Ectodermal cell (in vitro differentiated cells): ENCODE measurements around the gene CHURC1.

ENCODE experiments used
- H3K27ac ChIP-seq: 2 replicates; pipeline ENCODE4 v1.7.0; 2013; ENCODE audit warnings: mild to moderate bottlenecking, low read depth, low read length; ENCODE audit not compliant: insufficient read depth, poor library complexity, severe bottlenecking
- H3K27me3 ChIP-seq: 2 replicates; pipeline ENCODE4 v1.7.0; 2013; ENCODE audit warnings: mild to moderate bottlenecking, low read length; ENCODE audit not compliant: insufficient read depth, control insufficient read depth, poor library complexity, severe bottlenecking
- H3K36me3 ChIP-seq: one replicate; pipeline ENCODE4 v1.7.0; 2013; ENCODE audit warnings: low read length; ENCODE audit not compliant: control insufficient read depth, insufficient read depth
- H3K4me1 ChIP-seq: one replicate; pipeline ENCODE4 v1.7.0; 2013; ENCODE audit warnings: low read length; ENCODE audit not compliant: control insufficient read depth, insufficient read depth
- H3K4me3 ChIP-seq: 2 replicates; pipeline ENCODE4 v1.7.0; 2013; ENCODE audit warnings: low read depth, low read length, control low read depth; ENCODE audit not compliant: insufficient read depth
- H3K9me3 ChIP-seq: 2 replicates; pipeline ENCODE4 v1.7.0; 2013; ENCODE audit warnings: mild to moderate bottlenecking, low read length, moderate library complexity; ENCODE audit not compliant: control insufficient read depth
- WGBS, 2 experiments: methylation state at CpG; one replicate each; pipeline ENCODE4 v1.1.7; 2013; ENCODE audit warnings: missing lambda C conversion rate in 2 of 2; 5-methylcytosine and 5-hydroxymethylcytosine counted together

CHURC1 gene

GRCh38 chr14:64968167-64968566 is 53.9 kb downstream of the CHURC1 start:
- H3K27me3 ChIP-seq = peaks cover 30% of the 10 kb centered on the region
- peaks cover 16% of the 10 kb centered on the region for H3K4me1 ChIP-seq
- H3K27ac ChIP-seq = no peak overlapping the region
- no peaks in the 10 kb centered on the region for H3K9me3 ChIP-seq
- WGBS, 2 experiments = 76 to 78% methylated on average over 7 of the region's 7 CpGs
- H3K4me3 ChIP-seq = no peak overlapping the region
- no peaks in the 10 kb centered on the region for H3K36me3 ChIP-seq

GRCh38 chr14:64968651-64969050 is 54.4 kb downstream of the CHURC1 start:
- 52 to 53% methylated on average over 6 of the region's 6 CpGs for WGBS, 2 experiments
- Histone ChIP-seq H3K4me1 (peaks cover 16% of the 10 kb centered on the region), H3K27me3 (peaks cover 32% of the 10 kb centered on the region), H3K36me3 (no peaks in the 10 kb centered on the region), H3K27ac (no peak overlapping the region), H3K9me3 (no peaks in the 10 kb centered on the region), H3K4me3 (no peak overlapping the region)

DNA sequence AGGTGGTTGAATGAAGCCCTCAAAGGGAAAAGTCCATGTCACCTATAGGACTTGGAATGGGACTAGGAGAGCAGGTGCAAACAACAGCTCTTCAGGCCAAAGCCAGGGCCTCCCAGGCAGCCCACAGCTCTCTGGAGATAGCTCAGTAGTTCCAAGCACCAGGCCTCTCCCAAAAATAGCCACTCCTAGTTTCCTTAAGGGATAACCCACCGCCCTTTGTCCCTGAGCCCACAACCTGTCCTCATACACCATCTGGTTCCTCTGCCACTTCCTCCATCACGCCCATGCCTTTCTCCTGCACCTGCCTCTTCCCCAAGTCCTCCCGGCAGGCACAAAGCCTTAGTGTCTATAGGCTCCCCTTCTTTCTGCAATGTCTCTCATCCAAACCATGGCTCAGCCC is 55.8 kb downstream of the CHURC1 start:
- Histone ChIP-seq H3K9me3 (no peaks in the 10 kb centered on the region), H3K27ac (no peak overlapping the region), H3K4me3 (no peak overlapping the region), H3K27me3 (peaks cover 32% of the 10 kb centered on the region), H3K4me1 (peaks cover 16% of the 10 kb centered on the region), H3K36me3 (no peaks in the 10 kb centered on the region)
- WGBS, 2 experiments = 94% methylated on average over 3 of the region's 3 CpGs

DNA sequence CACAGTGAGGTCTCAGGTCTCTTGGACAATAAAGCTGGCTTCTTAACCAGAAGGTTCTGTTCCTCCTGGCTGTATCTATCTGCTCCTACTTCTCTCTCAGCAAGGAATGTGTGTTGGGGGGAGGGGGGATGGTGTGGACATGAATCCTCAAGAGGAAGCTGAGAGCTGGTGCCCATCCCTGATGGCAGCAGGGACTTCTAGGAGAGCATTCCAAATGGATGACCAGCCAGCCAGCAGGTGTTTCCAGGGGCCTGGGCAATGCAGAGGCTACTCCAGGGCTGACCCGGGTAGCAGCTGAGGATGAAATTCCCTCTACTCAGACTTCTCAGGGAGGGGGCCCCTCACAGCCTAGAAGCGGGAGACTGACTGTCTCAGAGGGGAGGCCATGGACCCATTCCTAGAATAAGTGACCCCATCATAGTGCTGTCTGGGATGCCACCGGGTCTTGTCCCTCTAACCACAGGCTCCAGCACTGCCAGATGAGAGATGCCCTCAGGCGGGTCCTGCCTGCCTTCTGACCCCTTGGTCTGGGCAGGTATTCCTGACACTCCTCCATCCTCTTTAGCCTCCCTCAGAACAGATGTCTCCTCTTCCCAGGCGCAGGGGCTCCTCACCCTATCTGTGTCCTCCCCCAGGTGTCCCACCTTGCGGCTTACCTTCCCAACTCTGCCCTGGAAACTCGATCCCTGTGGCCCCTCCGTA is 56.7 kb downstream of the CHURC1 start:
- Histone ChIP-seq H3K36me3 (no peaks in the 10 kb centered on the region), H3K27ac (no peak overlapping the region), H3K27me3 (peaks cover 32% of the 10 kb centered on the region), H3K9me3 (no peaks in the 10 kb centered on the region), H3K4me1 (peaks cover 16% of the 10 kb centered on the region), H3K4me3 (peak overlapping the region; percentile 49)
- WGBS, 2 experiments = 44 to 46% methylated on average over 8 of the region's 8 CpGs

- H3K4me1 ChIP-seq = peaks cover 16% of the 10 kb centered on the region
- WGBS, 2 experiments = 2% methylated on average over 28 to 31 of the region's 31 CpGs
- H3K27me3 ChIP-seq = peaks cover 32% of the 10 kb centered on the region
- H3K4me3 ChIP-seq = peak overlapping the region; percentile 49
- no peaks in the 10 kb centered on the region for H3K9me3 ChIP-seq
- no peak overlapping the region for H3K27ac ChIP-seq
- no peaks in the 10 kb centered on the region for H3K36me3 ChIP-seq
These were observed 57.3 kb downstream of the CHURC1 start for GRCh38 chr14:64971491-64971942.

DNA sequence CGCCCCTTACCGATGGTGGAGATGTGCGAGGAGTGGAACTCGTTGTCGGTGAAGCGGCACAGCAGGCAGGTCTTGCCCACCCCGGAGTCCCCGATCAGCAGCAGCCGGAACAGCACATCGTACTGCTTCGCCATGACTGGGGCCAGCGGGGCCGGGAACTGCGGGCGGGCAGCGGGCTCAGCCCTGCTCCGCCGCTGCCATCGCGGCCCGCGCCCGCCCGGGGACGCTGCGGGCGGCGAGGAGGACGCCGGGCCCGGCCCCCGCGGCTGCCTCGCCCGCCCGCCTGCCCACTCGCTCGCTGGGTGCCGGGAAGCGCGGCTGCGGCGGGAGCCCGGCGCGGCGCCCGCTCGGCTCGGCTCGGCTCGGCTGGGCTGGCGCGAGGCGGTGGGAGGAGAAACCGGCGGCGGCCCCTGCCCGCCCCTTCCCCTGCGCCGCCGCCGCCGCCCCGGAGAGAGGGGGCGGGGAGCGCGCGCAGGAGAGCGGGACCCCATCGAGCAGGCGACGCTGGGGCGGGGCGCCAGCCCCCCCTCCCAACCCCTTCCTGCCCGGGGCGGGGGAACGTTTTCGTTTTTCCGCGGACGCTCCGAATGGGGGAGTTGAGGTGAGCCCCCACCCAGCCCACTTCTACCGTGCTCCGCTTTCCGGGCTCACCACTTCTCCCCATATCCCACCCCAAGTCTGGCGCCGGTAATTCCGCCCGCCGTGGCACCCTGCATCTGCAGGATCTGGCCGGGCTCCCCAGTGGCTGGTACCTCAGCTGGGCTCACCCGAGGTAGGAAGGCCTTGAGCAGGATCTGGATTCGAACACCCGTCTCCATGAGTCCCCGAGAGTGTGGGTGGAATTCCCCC is 57.9 kb downstream of the CHURC1 start, which contains the start of gene RAB15:
TSS of gene RAB15 (minus strand) at position 394 of the 849 bp plus-strand sequence. CDS start at position 134, 260 bp downstream.
- Histone ChIP-seq H3K4me1 (peaks cover 16% of the 10 kb centered on the region), H3K27ac (no peak within 1 kb of the TSS), H3K9me3 (no peaks in the 10 kb centered on the region), H3K4me3 (peak within 1 kb of the TSS; percentile 49), H3K36me3 (no peaks in the 10 kb centered on the region), H3K27me3 (peaks cover 32% of the 10 kb centered on the region)
- 2% methylated on average over 96 of the region's 96 CpGs for WGBS, 2 experiments

DNA sequence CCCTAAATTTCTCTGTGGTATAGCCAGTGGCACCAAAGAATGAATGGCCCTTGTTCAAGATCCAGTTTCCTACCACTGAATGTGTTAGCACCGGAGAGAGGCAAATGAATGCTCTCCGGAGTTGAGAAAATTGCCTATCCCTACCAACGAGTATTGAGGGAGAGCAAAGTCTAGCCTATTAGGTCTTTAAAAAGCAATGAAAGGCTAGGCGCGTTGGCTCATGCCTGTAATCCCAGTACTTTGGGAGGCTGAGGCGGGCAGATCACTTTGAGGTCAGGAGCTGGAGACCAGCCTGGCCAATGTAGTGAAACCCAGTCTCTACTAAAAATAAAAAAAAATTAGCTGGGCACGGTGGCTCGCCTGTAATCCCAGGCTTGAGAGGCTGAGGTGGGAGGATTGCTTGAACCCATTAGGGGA is 58.8 kb downstream of the CHURC1 start:
- WGBS, 2 experiments = 72 to 84% methylated on average over 8 of the region's 8 CpGs
- H3K36me3 ChIP-seq = no peaks in the 10 kb centered on the region
- no peak overlapping the region for H3K4me3 ChIP-seq

DNA sequence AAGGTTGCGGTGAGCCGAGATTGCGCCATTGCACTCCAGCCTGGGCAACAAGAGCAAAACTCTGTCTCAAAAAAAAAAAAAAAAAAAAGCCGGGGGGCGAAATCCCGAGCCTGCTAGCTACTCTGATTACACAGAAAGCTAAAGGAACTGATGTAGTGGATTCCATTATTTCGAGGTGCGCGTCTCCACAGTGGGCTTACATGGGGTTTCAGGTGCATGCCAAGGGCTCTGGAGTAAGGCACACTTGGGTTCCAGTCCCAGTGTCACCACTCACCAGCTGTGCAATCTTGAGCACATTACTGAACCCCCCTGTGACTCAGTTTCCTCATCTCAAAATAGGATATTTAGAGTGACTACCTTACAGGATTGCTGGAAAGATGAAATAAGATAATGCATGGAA is 59.6 kb downstream of the CHURC1 start:
- WGBS, 2 experiments = 92 to 93% methylated on average over 9 of the region's 9 CpGs
- no peaks in the 10 kb centered on the region for H3K36me3 ChIP-seq
- H3K4me3 ChIP-seq = no peak overlapping the region
- no peaks in the 10 kb centered on the region for H3K9me3 ChIP-seq
- no peak overlapping the region for H3K27ac ChIP-seq
- peaks cover 32% of the 10 kb centered on the region for H3K27me3 ChIP-seq
- H3K4me1 ChIP-seq = peaks cover 9% of the 10 kb centered on the region

More for the DNA sequence above, 58.8 kb downstream of the CHURC1 start:
- H3K27me3 ChIP-seq = peaks cover 32% of the 10 kb centered on the region
- no peaks in the 10 kb centered on the region for H3K9me3 ChIP-seq
- H3K27ac ChIP-seq = no peak overlapping the region
- peaks cover 16% of the 10 kb centered on the region for H3K4me1 ChIP-seq

- Histone ChIP-seq H3K27me3 (peaks cover 32% of the 10 kb centered on the region), H3K36me3 (no peaks in the 10 kb centered on the region), H3K4me3 (no peak overlapping the region), H3K4me1 (peaks cover 6% of the 10 kb centered on the region), H3K27ac (no peak overlapping the region), H3K9me3 (no peaks in the 10 kb centered on the region)
- 8 to 12% methylated on average over 8 of the region's 8 CpGs for WGBS, 2 experiments
These were observed 60.3 kb downstream of the CHURC1 start for GRCh38 chr14:64974563-64974962.
